AG09309 (cell line): ENCODE results near the gene GAPDHS.

ENCODE experiments used
- DNase-seq: peaks from one replicate; pipeline ENCODE4 v3.0.0-alpha.2; 2010; ENCODE audit warnings: low read depth
- H3K4me3 ChIP-seq: 2 replicates; pipeline ENCODE4 v1.5.1; 2011; ENCODE audit warnings: mild to moderate bottlenecking, low read depth, low read length, moderate library complexity; ENCODE audit not compliant: control insufficient read depth
- TF ChIP-seq, protein P1 (sequence below): IDR thresholded peaks from 2 replicates; pipeline ENCODE4 v1.5.1; 2011; ENCODE audit warnings: mild to moderate bottlenecking, low read depth, low read length, inconsistent platforms; ENCODE audit not compliant: insufficient read depth, control insufficient read depth; ENCODE audit errors: missing control alignments

GAPDHS gene

DNA sequence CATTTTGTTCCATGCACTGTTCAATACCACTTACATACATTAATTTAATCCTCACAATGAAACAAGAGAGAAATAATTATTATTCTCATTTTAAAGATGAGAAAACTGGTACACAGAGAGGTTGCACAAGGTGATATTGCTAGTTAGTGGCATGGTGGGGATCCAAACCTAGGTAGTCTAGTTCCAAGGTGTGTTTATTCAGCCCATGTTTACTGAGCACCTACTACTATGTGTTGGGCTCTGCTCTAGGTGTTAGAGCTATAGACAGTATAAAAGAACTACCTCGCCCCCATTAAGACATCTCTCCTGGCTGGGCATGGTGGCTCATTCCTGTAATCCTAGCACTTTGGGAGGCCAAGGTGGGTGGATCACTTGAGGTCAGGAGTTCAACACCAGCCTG is 49.5 kb downstream of the GAPDHS start:
- no peak overlapping the region for H3K4me3 ChIP-seq
- DNase-seq = no peak
- TF ChIP-seq, protein P1, sequence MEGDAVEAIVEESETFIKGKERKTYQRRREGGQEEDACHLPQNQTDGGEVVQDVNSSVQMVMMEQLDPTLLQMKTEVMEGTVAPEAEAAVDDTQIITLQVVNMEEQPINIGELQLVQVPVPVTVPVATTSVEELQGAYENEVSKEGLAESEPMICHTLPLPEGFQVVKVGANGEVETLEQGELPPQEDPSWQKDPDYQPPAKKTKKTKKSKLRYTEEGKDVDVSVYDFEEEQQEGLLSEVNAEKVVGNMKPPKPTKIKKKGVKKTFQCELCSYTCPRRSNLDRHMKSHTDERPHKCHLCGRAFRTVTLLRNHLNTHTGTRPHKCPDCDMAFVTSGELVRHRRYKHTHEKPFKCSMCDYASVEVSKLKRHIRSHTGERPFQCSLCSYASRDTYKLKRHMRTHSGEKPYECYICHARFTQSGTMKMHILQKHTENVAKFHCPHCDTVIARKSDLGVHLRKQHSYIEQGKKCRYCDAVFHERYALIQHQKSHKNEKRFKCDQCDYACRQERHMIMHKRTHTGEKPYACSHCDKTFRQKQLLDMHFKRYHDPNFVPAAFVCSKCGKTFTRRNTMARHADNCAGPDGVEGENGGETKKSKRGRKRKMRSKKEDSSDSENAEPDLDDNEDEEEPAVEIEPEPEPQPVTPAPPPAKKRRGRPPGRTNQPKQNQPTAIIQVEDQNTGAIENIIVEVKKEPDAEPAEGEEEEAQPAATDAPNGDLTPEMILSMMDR = no peak

DNA sequence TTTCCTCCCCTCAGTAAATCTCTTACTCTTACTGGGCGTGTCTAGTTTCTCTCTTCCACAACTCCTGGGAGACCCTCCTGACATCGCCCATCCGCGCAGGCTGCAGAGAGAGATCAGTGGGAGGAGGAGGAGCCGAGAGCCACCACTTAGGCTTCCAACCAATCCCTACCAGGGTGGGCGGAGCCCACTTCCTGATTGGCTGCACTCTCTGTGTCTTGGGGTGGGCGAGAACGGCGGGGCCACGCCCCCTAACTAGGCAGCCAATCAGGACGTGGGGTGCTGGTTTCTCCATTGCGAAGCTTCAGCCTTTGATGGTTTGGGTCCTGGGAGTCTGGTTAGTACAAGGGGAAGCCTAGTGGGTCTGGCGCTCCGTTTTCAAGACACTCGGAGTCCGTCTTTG is 52.6 kb downstream of the GAPDHS start, which contains the start of gene PMIS2:
Gene PMIS2, plus strand, starts transcription at position 326 of the 400 bp plus-strand sequence. CDS start 87 bp downstream, outside the sequence.
- H3K4me3 ChIP-seq = no peak within 1 kb of the TSS
- no peak for DNase-seq
- TF ChIP-seq, protein P1 = no peak

DNA sequence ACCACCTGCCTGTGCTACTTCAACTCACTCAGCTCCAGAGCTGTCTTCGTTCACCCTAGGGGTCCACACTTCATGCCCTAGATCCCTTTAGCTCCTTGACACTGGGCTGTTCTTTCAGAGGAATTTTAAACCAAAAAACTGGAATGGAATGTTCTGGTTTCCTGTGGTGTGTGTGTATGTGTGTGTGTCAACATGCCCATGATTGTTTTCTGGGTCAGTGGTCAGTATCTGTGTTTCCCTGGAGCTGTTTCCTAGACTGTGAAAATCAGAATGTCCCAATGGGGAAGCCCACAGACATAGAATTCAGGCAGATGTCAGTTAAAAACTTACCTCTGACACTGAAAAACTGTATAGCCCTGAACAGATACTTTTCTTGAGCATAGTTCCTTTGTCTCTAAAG is 54.1 kb downstream of the GAPDHS start:
- DNase-seq = no peak
- TF ChIP-seq, protein P1 = no peak
- no peak overlapping the region for H3K4me3 ChIP-seq

DNA sequence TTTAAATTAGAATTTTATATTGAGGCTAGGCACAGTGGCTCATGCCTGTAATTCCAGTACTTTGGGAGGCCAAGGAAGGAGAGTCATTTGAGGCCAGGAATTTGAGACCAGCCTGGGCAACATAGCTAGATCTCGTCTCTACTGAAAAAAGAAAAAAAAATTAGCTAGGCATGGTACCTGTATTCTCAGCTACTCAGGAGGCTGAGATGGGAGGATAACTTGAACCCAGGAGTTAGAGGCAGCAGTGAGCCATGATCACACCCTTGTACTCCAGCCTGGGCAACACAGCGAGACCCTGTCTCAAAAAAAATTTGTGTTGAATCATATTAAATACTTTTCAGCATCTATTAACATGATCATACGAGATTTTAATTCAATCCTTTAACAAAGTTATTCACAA is 57.6 kb downstream of the GAPDHS start:
- no peak for DNase-seq
- TF ChIP-seq, protein P1 = no peak
- no peak overlapping the region for H3K4me3 ChIP-seq

DNA sequence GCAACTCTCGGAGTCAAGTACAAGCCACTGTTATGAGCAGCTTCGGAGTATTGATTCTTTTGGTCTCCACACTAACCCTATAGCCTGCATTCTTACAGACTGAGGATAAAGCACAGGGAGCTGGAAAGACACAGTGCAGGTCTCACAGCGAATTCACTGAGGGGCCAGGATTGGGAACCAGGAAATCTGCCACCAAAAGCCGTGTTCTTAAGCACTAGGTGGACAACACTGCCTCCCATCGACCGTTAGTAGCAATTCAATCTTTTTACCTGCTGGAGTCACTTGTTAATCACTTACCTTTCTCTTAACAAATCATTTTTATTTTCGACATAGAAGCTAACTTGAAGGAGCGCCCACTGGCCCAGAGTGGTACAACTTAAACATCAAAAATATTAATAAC is 59.0 kb downstream of the GAPDHS start:
- TF ChIP-seq, protein P1 = peak; percentile 54
- no peak overlapping the region for H3K4me3 ChIP-seq
- no peak for DNase-seq
